H54 (cell line): ENCODE measurements around the gene ANKS1A.
"Not testable (repeated sequence)": the region's sequence is repeated elsewhere in the genome, so short reads cannot be mapped to it uniquely, and the experiment has no call there.

Source experiments
- DNase-seq: peaks from one replicate; pipeline ENCODE4 v3.0.0; 2011; ENCODE audit warnings: low spot score, mixed read lengths; ENCODE audit not compliant: insufficient read length
- FAIRE-seq: peaks from 3 replicates; lab custom pipeline; 2011; peaks lifted over from hg19 to GRCh38; lab: Jason Lieb, UNC
- POLR2A ChIP-seq: IDR thresholded peaks from 2 replicates; pipeline ENCODE4 v1.6.1; 2011; ENCODE audit warnings: low read depth, mild to moderate bottlenecking, low read length

ANKS1A gene

GRCh38 chr6:35093118-35093445 lies 204.0 kb downstream of the ANKS1A start:
- no peak for FAIRE-seq
- TF ChIP-seq POLR2A: no peak
- DNase-seq: no peak

- FAIRE-seq (no peak), DNase-seq (no peak)
- no peak for TF ChIP-seq POLR2A
Observed at GRCh38 chr6:35093783-35094182, 204.7 kb downstream of the ANKS1A start.

- FAIRE-seq (no peak), DNase-seq (no peak)
- TF ChIP-seq POLR2A: no peak
Observed at GRCh38 chr6:35094183-35094582, 205.1 kb downstream of the ANKS1A start.

- FAIRE-seq (peak; percentile 53), DNase-seq (no peak)
- no peak for TF ChIP-seq POLR2A
Observed at GRCh38 chr6:35096129-35096862, 207.2 kb downstream of the ANKS1A start.

GRCh38 chr6:35099116-35099515 lies 210.1 kb downstream of the ANKS1A start:
- TF ChIP-seq POLR2A: no peak
- FAIRE-seq (no peak), DNase-seq (no peak)

- no peak for FAIRE-seq
Observed at GRCh38 chr6:35105078-35105477, 216.0 kb downstream of the ANKS1A start.

GRCh38 chr6:35106061-35106460 lies 217.0 kb downstream of the ANKS1A start:
- not testable (repeated sequence) for FAIRE-seq

More at GRCh38 chr6:35105078-35105477, 216.0 kb downstream of the ANKS1A start:
- no peak for DNase-seq
- TF ChIP-seq POLR2A: no peak

GRCh38 chr6:35107208-35107607 lies 218.2 kb downstream of the ANKS1A start:
- not testable (repeated sequence) for DNase-seq, FAIRE-seq

More at GRCh38 chr6:35106061-35106460, 217.0 kb downstream of the ANKS1A start:
- DNase-seq: not testable (repeated sequence)

- FAIRE-seq, DNase-seq: not testable (repeated sequence)
Observed at GRCh38 chr6:35107761-35108160, 218.7 kb downstream of the ANKS1A start.

GRCh38 chr6:35108309-35108885 lies 219.3 kb downstream of the ANKS1A start:
- no peak for DNase-seq
- FAIRE-seq: no peak
- no peak for TF ChIP-seq POLR2A

GRCh38 chr6:35120746-35121145 lies 231.7 kb downstream of the ANKS1A start:
- TF ChIP-seq POLR2A: no peak
- DNase-seq (no peak), FAIRE-seq (no peak)

- no peak for TF ChIP-seq POLR2A
- DNase-seq (no peak), FAIRE-seq (no peak)
Observed at GRCh38 chr6:35124356-35124755, 235.3 kb downstream of the ANKS1A start.

GRCh38 chr6:35128042-35128441 lies 239.0 kb downstream of the ANKS1A start:
- DNase-seq: no peak
- no peak for FAIRE-seq
- no peak for TF ChIP-seq POLR2A

- DNase-seq: no peak
- TF ChIP-seq POLR2A: no peak
Observed at GRCh38 chr6:35128496-35128895, 239.4 kb downstream of the ANKS1A start.

GRCh38 chr6:35136185-35136584 lies 247.1 kb downstream of the ANKS1A start:
- no peak for TF ChIP-seq POLR2A
- FAIRE-seq: no peak
- no peak for DNase-seq

More at GRCh38 chr6:35128496-35128895, 239.4 kb downstream of the ANKS1A start:
- peak; percentile 66 for FAIRE-seq

- not testable (repeated sequence) for DNase-seq, FAIRE-seq
Observed at GRCh38 chr6:35138191-35138590, 249.1 kb downstream of the ANKS1A start.
